ENCODE data around the gene COL18A1. TPM values are rescaled to one million over a fixed set of nuclear protein-coding genes. Genes with fewer than 3 reads are reported as not detected.
A peak's percentile ranks its signal among the peaks of the same experiment; 100 is the strongest.

COL18A1 gene
- total RNA-seq, 1 experiment from 2014 or later = 170 TPM

GRCh38 chr21:45531393-45532215, 126.6 kb downstream of the COL18A1 start:
- Histone ChIP-seq H3K4me1 (no peaks in the 10 kb centered on the region), H3K27me3 (replicated peaks; ENCODE audit: control insufficient read depth, insufficient read depth, low read length) (no peaks in the 10 kb centered on the region), H3K9me3 (no peaks in the 10 kb centered on the region), H3K4me3 (ENCODE audit: low read depth, low read length) (no peak overlapping the region), H3K36me3 (ENCODE audit: control insufficient read depth, insufficient read depth, low read length) (no peaks in the 10 kb centered on the region)
- H3K4me3 Mint-ChIP-seq (ENCODE audit: unreplicated experiment) = no peak overlapping the region
- H3K4me1 Mint-ChIP-seq (ENCODE audit: low read depth, unreplicated experiment) = no peaks in the 10 kb centered on the region
- POLR2A ChIA-PET = no interaction called here
- no peaks in the 10 kb centered on the region for H3K27me3 Mint-ChIP-seq (ENCODE audit: insufficient read depth, unreplicated experiment)
- no peak for TF ChIP-seq CTCF (IDR thresholded peaks at IDR 0.05; ENCODE audit: insufficient read depth in 1 of 2, low read depth in 1 of 2, low read length in 1 of 2, severe bottlenecking in 1 of 2, unreplicated experiment in 1 of 2)
- DNase-seq = peak in 1 of 2 experiments; percentile 32
- intact Hi-C loops (cut with micrococcal nuclease; ENCODE audit: unreplicated experiment) = no loop called here
- CTCF ChIA-PET = interaction anchor here (1.0 kb wide), 1 partner anchor 24 kb away, joined by 3 read pairs; no protein-coding TSS in a partner anchor
- H3K27ac Mint-ChIP-seq (ENCODE audit: unreplicated experiment) = no peak overlapping the region
- peaks cover 31% of the 10 kb centered on the region for H3K36me3 Mint-ChIP-seq (ENCODE audit: insufficient read depth, unreplicated experiment)
- no TSS peak for BruUV-seq (replicated peaks)
- no peaks in the 10 kb centered on the region for H3K9me3 Mint-ChIP-seq (ENCODE audit: unreplicated experiment)

DNA sequence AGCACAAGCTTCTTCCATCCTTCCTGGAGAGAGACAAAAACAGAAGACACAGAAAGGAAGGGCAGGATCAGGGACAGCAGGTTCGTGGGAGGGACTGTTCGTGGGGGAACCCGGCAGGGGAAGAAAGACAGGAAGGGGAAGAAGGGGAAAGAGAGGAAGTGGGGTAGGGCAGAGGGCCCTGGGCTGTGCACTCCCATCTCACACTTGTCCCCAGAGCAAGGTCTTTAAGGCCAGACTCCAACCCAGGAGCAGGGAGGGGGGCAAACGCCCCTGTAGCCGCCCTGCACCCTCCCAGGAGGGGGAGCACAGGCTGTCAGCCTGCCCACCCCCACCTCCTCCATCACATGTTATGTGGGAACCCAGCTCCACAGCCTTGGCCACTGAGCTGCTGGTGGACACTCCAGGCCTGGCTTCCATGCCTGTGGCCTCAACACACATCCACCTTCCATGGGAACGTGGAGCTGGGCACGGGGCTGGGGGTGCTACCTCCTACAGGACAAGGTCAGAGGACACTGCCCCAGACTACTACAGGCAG, 127.9 kb downstream of the COL18A1 start:
- TF ChIP-seq CTCF (IDR thresholded peaks at IDR 0.05; ENCODE audit: insufficient read depth in 1 of 2, low read depth in 1 of 2, low read length in 1 of 2, severe bottlenecking in 1 of 2, unreplicated experiment in 1 of 2) = no peak
- no peaks in the 10 kb centered on the region for H3K9me3 ChIP-seq
- no peaks in the 10 kb centered on the region for H3K4me1 Mint-ChIP-seq (ENCODE audit: low read depth, unreplicated experiment)
- H3K36me3 Mint-ChIP-seq (ENCODE audit: insufficient read depth, unreplicated experiment) = peaks cover 23% of the 10 kb centered on the region
- H3K4me3 Mint-ChIP-seq (ENCODE audit: unreplicated experiment) = no peak overlapping the region
- intact Hi-C loops (cut with micrococcal nuclease; ENCODE audit: unreplicated experiment) = no loop called here
- H3K27me3 Mint-ChIP-seq (ENCODE audit: insufficient read depth, unreplicated experiment) = no peaks in the 10 kb centered on the region
- H3K4me3 ChIP-seq (ENCODE audit: low read depth, low read length) = no peak overlapping the region
- ChIA-PET POLR2A (no interaction called here), CTCF (interaction anchor here (0.7 to 1.0 kb wide), 2 partner anchors 9 to 23 kb away, joined by 3 read pairs; no protein-coding TSS in a partner anchor)
- DNase-seq = peak in 1 of 2 experiments; percentile 24
- no TSS peak for BruUV-seq (replicated peaks)
- no peak overlapping the region for H3K27ac Mint-ChIP-seq (ENCODE audit: unreplicated experiment)
- no peaks in the 10 kb centered on the region for H3K36me3 ChIP-seq (ENCODE audit: control insufficient read depth, insufficient read depth, low read length)
- H3K27me3 ChIP-seq (replicated peaks; ENCODE audit: control insufficient read depth, insufficient read depth, low read length) = no peaks in the 10 kb centered on the region
- no peaks in the 10 kb centered on the region for H3K9me3 Mint-ChIP-seq (ENCODE audit: unreplicated experiment)
- no peaks in the 10 kb centered on the region for H3K4me1 ChIP-seq

- TF ChIP-seq CTCF (IDR thresholded peaks at IDR 0.05; ENCODE audit: insufficient read depth in 1 of 2, low read depth in 1 of 2, low read length in 1 of 2, severe bottlenecking in 1 of 2, unreplicated experiment in 1 of 2) = no peak
- peak in 1 of 2 experiments; percentile 29 for DNase-seq
- no peak overlapping the region for H3K4me3 Mint-ChIP-seq (ENCODE audit: unreplicated experiment)
- BruUV-seq (replicated peaks) = no TSS peak
- ChIA-PET POLR2A (no interaction called here), CTCF (interaction anchor here (0.7 kb wide), 1 partner anchor 8 kb away, joined by 3 read pairs; no protein-coding TSS in a partner anchor)
- H3K4me1 ChIP-seq = no peaks in the 10 kb centered on the region
- no peaks in the 10 kb centered on the region for H3K9me3 Mint-ChIP-seq (ENCODE audit: unreplicated experiment)
- H3K36me3 Mint-ChIP-seq (ENCODE audit: insufficient read depth, unreplicated experiment) = peaks cover 18% of the 10 kb centered on the region
- no peaks in the 10 kb centered on the region for H3K36me3 ChIP-seq (ENCODE audit: control insufficient read depth, insufficient read depth, low read length)
- no peaks in the 10 kb centered on the region for H3K27me3 ChIP-seq (replicated peaks; ENCODE audit: control insufficient read depth, insufficient read depth, low read length)
- H3K4me1 Mint-ChIP-seq (ENCODE audit: low read depth, unreplicated experiment) = no peaks in the 10 kb centered on the region
- H3K4me3 ChIP-seq (ENCODE audit: low read depth, low read length) = no peak overlapping the region
- no peaks in the 10 kb centered on the region for H3K9me3 ChIP-seq
- H3K27ac Mint-ChIP-seq (ENCODE audit: unreplicated experiment) = no peak overlapping the region
- intact Hi-C loops (cut with micrococcal nuclease; ENCODE audit: unreplicated experiment) = no loop called here
- no peaks in the 10 kb centered on the region for H3K27me3 Mint-ChIP-seq (ENCODE audit: insufficient read depth, unreplicated experiment)
These were observed 128.4 kb downstream of the COL18A1 start for GRCh38 chr21:45533361-45533845.

All from Caco-2 (cell line).